ENCODE data around the gene DSG4.

DNA sequence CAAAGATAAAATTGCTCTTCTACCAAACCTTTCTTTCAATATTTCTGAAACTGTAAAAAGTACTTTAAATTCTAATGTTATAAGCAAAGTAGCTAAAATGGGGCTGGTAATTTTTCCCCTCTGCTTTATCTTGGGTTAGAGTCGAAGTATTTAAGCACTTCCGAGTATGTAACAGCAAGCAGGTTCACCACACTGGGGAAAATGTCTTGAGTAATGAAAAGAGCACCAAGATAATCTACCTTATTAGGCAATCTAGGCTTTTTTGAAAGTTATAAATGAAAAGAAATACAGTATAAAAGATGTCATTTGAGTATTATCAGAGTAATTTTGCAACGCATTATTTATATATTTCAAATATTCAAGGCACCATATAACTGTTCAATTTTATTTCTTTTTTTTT is 70.3 kb downstream of the DSG4 start:
- TF ChIP-seq, protein P1, sequence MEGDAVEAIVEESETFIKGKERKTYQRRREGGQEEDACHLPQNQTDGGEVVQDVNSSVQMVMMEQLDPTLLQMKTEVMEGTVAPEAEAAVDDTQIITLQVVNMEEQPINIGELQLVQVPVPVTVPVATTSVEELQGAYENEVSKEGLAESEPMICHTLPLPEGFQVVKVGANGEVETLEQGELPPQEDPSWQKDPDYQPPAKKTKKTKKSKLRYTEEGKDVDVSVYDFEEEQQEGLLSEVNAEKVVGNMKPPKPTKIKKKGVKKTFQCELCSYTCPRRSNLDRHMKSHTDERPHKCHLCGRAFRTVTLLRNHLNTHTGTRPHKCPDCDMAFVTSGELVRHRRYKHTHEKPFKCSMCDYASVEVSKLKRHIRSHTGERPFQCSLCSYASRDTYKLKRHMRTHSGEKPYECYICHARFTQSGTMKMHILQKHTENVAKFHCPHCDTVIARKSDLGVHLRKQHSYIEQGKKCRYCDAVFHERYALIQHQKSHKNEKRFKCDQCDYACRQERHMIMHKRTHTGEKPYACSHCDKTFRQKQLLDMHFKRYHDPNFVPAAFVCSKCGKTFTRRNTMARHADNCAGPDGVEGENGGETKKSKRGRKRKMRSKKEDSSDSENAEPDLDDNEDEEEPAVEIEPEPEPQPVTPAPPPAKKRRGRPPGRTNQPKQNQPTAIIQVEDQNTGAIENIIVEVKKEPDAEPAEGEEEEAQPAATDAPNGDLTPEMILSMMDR (IDR thresholded peaks at IDR 0.05) = no peak
- TF ChIP-seq POLR2A (IDR thresholded peaks at IDR 0.05) = no peak
- TF ChIP-seq EP300 (IDR thresholded peaks at IDR 0.05) = no peak
